Spinal cord (tissue), 10 donors: ENCODE results near the gene FCRLA. TPM values are rescaled to one million over a fixed set of nuclear protein-coding genes. Genes with fewer than 3 reads are reported as not detected.
A peak's percentile ranks its signal among the peaks of the same experiment; 100 is the strongest.
"Not testable (repeated sequence)": the region's sequence is repeated elsewhere in the genome, so short reads cannot be mapped to it uniquely, and the experiment has no call there.

Experiments used
- DNase-seq, 6 donors: peaks; one replicate each; pipeline versions ENCODE4 v3.0.0 to v3.0.0-alpha.2; 2013 to 2015; ENCODE audit warnings: low spot score in 6 of 6, low read depth in 4 of 6
- H3K27ac ChIP-seq: one replicate; pipeline ENCODE4 v1.5.1; 2013; ENCODE audit warnings: low read depth, low read length, control low read depth
- H3K27me3 ChIP-seq: one replicate; pipeline ENCODE4 v1.6.1; 2013; ENCODE audit warnings: low read length; ENCODE audit not compliant: control insufficient read depth, insufficient read depth
- H3K36me3 ChIP-seq: one replicate; pipeline ENCODE4 v1.6.1; 2013; ENCODE audit warnings: low read length; ENCODE audit not compliant: control insufficient read depth, insufficient read depth
- H3K4me1 ChIP-seq: one replicate; pipeline ENCODE4 v1.6.1; 2013; ENCODE audit warnings: low read length; ENCODE audit not compliant: control insufficient read depth, insufficient read depth
- H3K4me3 ChIP-seq: one replicate; pipeline ENCODE4 v1.5.1; 2013; ENCODE audit warnings: low read depth, low read length, control low read depth
- H3K9me3 ChIP-seq: one replicate; pipeline ENCODE4 v1.6.1; 2013; ENCODE audit warnings: low read length; ENCODE audit not compliant: control insufficient read depth, insufficient read depth
- WGBS: methylation state at CpG from one replicate; pipeline ENCODE4 v1.1.5; 2013; ENCODE audit warnings: missing lambda C conversion rate; ENCODE audit not compliant: insufficient coverage; 5-methylcytosine and 5-hydroxymethylcytosine counted together
- long read RNA-seq, 4 donors: transcript quantifications; one replicate each; lab custom pipeline, GENCODE V29; 2026
- polyA plus RNA-seq, 2 donors: library from polyadenylated mRNA; unstranded; fragments of 120-200 nt; gene quantifications; one replicate each; pipeline ENCODE4 v1.2.1, GENCODE V29; 2013; ENCODE audit not compliant: insufficient read length in 2 of 2
- total RNA-seq, 2 donors: library from RNA; depleted of rRNA in 1 of 2; stranded (reverse); fragments of 120-200 nt in 1 of 2; fragments of >200 nt in 1 of 2; gene quantifications; one replicate each; pipeline versions ENCODE4 v1.2.3 to v1.2.4, GENCODE V29; 2013 to 2014
- donor health status: healthy.

Gene FCRLA
- total RNA-seq (under 1 TPM; 0.44 to 0.79 TPM), polyA plus RNA-seq (1 to 10 TPM in 1 of 2 donors, under 1 TPM in 1; 0.70 to 1.4 TPM)
- long read RNA-seq, donor 1: 0 reads
- long read RNA-seq, donor 2: 0 reads
- long read RNA-seq, donor 3: 0 reads
- long read RNA-seq, donor 4: 0 reads

GRCh38 chr1:161706482-161707347, at the start of gene FCRLA:
Gene FCRLA, plus strand, starts transcription at chr1:161707229. Its CDS starts 36 bp downstream, at chr1:161707265.
- H3K4me3 ChIP-seq: no peak within 1 kb of the TSS
- no peaks in the 10 kb centered on the region for H3K36me3 ChIP-seq
- H3K27me3 ChIP-seq: no peaks in the 10 kb centered on the region
- no peak within 1 kb of the TSS for H3K27ac ChIP-seq
- H3K4me1 ChIP-seq: peaks cover 3% of the 10 kb centered on the region
- peak in 2 of 6 donors; percentile 5 to 24 for DNase-seq
- WGBS: no CpG with 5 or more reads among the region's 4 CpGs
- H3K9me3 ChIP-seq: no peaks in the 10 kb centered on the region

- not testable (repeated sequence) for H3K4me3 ChIP-seq, DNase-seq, H3K9me3 ChIP-seq, H3K36me3 ChIP-seq, H3K4me1 ChIP-seq, H3K27me3 ChIP-seq, H3K27ac ChIP-seq
Measured at GRCh38 chr1:161658524-161658923, 48.5 kb upstream of the FCRLA start.

- H3K4me1 ChIP-seq, H3K36me3 ChIP-seq, H3K27me3 ChIP-seq, DNase-seq, H3K27ac ChIP-seq, H3K4me3 ChIP-seq, H3K9me3 ChIP-seq: not testable (repeated sequence)
- WGBS: no CpG with 5 or more reads among the region's 9 CpGs
Measured at GRCh38 chr1:161661660-161662311, 45.2 kb upstream of the FCRLA start.

- not testable (repeated sequence) for H3K27ac ChIP-seq, H3K9me3 ChIP-seq, DNase-seq, H3K4me3 ChIP-seq, H3K36me3 ChIP-seq, H3K4me1 ChIP-seq, H3K27me3 ChIP-seq
- no CpG with 5 or more reads among the region's 4 CpGs for WGBS
Measured at GRCh38 chr1:161662684-161663339, 44.2 kb upstream of the FCRLA start, which contains the start of gene FCGR2B. Gene FCGR2B, plus strand, starts transcription at chr1:161663143. Its CDS starts 99 bp downstream, at chr1:161663242.

- not testable (repeated sequence) for H3K36me3 ChIP-seq, H3K27me3 ChIP-seq, H3K4me3 ChIP-seq, DNase-seq, H3K9me3 ChIP-seq, H3K27ac ChIP-seq, H3K4me1 ChIP-seq
- no CpG with 5 or more reads among the region's 1 CpG for WGBS
Measured at GRCh38 chr1:161663569-161663968, 43.5 kb upstream of the FCRLA start.

- no CpG with 5 or more reads among the region's 4 CpGs for WGBS
Measured at GRCh38 chr1:161664689-161665088, 42.3 kb upstream of the FCRLA start.

GRCh38 chr1:161671045-161672020, 35.7 kb upstream of the FCRLA start:
- H3K27me3 ChIP-seq, H3K9me3 ChIP-seq, H3K4me3 ChIP-seq, H3K36me3 ChIP-seq, H3K27ac ChIP-seq: not testable (repeated sequence)
- H3K4me1 ChIP-seq: peaks cover 14% of the 10 kb centered on the region
- WGBS: 60% methylated on average over 4 of the region's 15 CpGs
- peak in 2 of 6 donors; percentile 8 to 47 for DNase-seq

More at GRCh38 chr1:161664689-161665088, 42.3 kb upstream of the FCRLA start:
- not testable (repeated sequence) for H3K36me3 ChIP-seq, H3K4me1 ChIP-seq, DNase-seq, H3K4me3 ChIP-seq, H3K27me3 ChIP-seq, H3K9me3 ChIP-seq, H3K27ac ChIP-seq

GRCh38 chr1:161673437-161673836, 33.6 kb upstream of the FCRLA start:
- H3K27me3 ChIP-seq, DNase-seq, H3K27ac ChIP-seq, H3K9me3 ChIP-seq, H3K4me3 ChIP-seq, H3K36me3 ChIP-seq: not testable (repeated sequence)
- H3K4me1 ChIP-seq: peaks cover 21% of the 10 kb centered on the region
- WGBS: no CpG with 5 or more reads among the region's 7 CpGs

- not testable (repeated sequence) for DNase-seq, H3K27ac ChIP-seq, H3K36me3 ChIP-seq, H3K27me3 ChIP-seq, H3K4me3 ChIP-seq, H3K9me3 ChIP-seq
- H3K4me1 ChIP-seq: peaks cover 21% of the 10 kb centered on the region
- no CpG with 5 or more reads among the region's 3 CpGs for WGBS
Measured at GRCh38 chr1:161674447-161674846, 32.6 kb upstream of the FCRLA start.
